A673 (cell line): Measurements from ENCODE around the gene TMTC4.

ENCODE experiments used
- CTCF ChIP-seq: fragments of 300-800, 200-600 bp; sonication (generic); conservative IDR thresholded peaks from 2 replicates; pipeline ENCODE4 v1.5.1; 2017; ENCODE audit warnings: low read depth, mild to moderate bottlenecking, antibody characterized with exemption, low read length, moderate library complexity, mixed read lengths
- EZH2 ChIP-seq: fragments of 200-600 bp; sonication (generic); IDR thresholded peaks from 2 replicates; pipeline ENCODE4 v1.6.1; 2017; ENCODE audit warnings: borderline replicate concordance, low read depth, mild to moderate bottlenecking, mixed read lengths, antibody characterized with exemption, low read length; ENCODE audit not compliant: poor library complexity, severe bottlenecking

- TF ChIP-seq CTCF (no peak), EZH2 (no peak)
Observed at GRCh38 chr13:100601716-100602115, 72.9 kb downstream of the TMTC4 start.
